IMR-90 (cell line): Measurements from ENCODE around the gene NPR3. TPM values are rescaled to one million over a fixed set of nuclear protein-coding genes. Genes with fewer than 3 reads are reported as not detected.

Experiments used
- ATAC-seq: fragments of 200-7000 bp; cut with Tn5 transposase; 2 replicates; pipeline ENCODE4 v1.9.1; 2020; ENCODE audit warnings: low read depth, mild to moderate bottlenecking, moderate library complexity
- BruUV-seq: library from RNA; stranded (reverse); fragments of 400-500 nt; replicated peaks from 2 replicates; lab custom pipeline; 2021; lab: Mats Ljungman, UMichigan
- CTCF ChIA-PET: fragments of 300-600 bp; formaldehyde crosslinking; extraction: SDS; loops from one replicate; lab custom pipeline; 2021; ENCODE audit warnings: antibody characterized with exemption; lab: Yijun Ruan, JAX
- POLR2A ChIA-PET: fragments of 300-600 bp; sonication (Branson Sonifier 250); formaldehyde crosslinking; loops from one replicate; lab custom pipeline; 2022; ENCODE audit warnings: antibody characterized with exemption; ENCODE audit not compliant: unreplicated experiment; lab: Charles Lee
- DNase-seq: peaks from one replicate; pipeline ENCODE4 v3.0.0; 2013
- H2AFZ ChIP-seq: replicated peaks from 2 replicates; pipeline ENCODE3; 2013; ENCODE audit warnings: low read length, mild to moderate bottlenecking; ENCODE audit not compliant: poor library complexity
- H2AK5ac ChIP-seq: 2 replicates; pipeline ENCODE4 v1.6.1; 2013; ENCODE audit warnings: low read depth, low read length, inconsistent platforms
- H2AK9ac ChIP-seq: replicated peaks from 2 replicates; pipeline ENCODE3; 2013; ENCODE audit warnings: mild to moderate bottlenecking, low read depth, low read length, moderate library complexity; ENCODE audit not compliant: poor library complexity
- H2BK120ac ChIP-seq: 2 replicates; pipeline ENCODE4 v1.6.1; 2013; ENCODE audit warnings: low read depth, low read length, inconsistent platforms
- H2BK15ac ChIP-seq: 3 replicates; pipeline ENCODE4 v1.6.1; 2013; ENCODE audit warnings: low read depth, low read length, inconsistent platforms
- H2BK20ac ChIP-seq: 2 replicates; pipeline ENCODE4 v1.6.1; 2013; ENCODE audit warnings: low read depth, mild to moderate bottlenecking, inconsistent platforms, low read length, moderate library complexity
- H2BK5ac ChIP-seq: 2 replicates; pipeline ENCODE4 v1.6.1; 2013; ENCODE audit warnings: mild to moderate bottlenecking, low read depth, low read length, inconsistent platforms; ENCODE audit not compliant: poor library complexity, severe bottlenecking
- H3K14ac ChIP-seq: replicated peaks from 2 replicates; pipeline ENCODE4 v1.6.1; 2013; ENCODE audit warnings: low read depth, low read length, inconsistent platforms
- H3K18ac ChIP-seq: 2 replicates; pipeline ENCODE4 v1.6.1; 2013; ENCODE audit warnings: low read depth, low read length, control low read depth
- H3K23ac ChIP-seq: 2 replicates; pipeline ENCODE4 v1.6.1; 2013; ENCODE audit warnings: low read depth, low read length, inconsistent platforms
- H3K27ac ChIP-seq: 2 replicates; pipeline ENCODE4 v1.5.1; 2013; ENCODE audit warnings: mild to moderate bottlenecking, control low read depth, low read length; ENCODE audit not compliant: insufficient read depth
- H3K27me3 ChIP-seq: 2 replicates; pipeline ENCODE4 v1.6.1; 2013; ENCODE audit warnings: low read length; ENCODE audit not compliant: control insufficient read depth, insufficient read depth
- H3K36me3 ChIP-seq: 2 replicates; pipeline ENCODE4 v1.6.1; 2013; ENCODE audit warnings: low read length, mixed read lengths; ENCODE audit not compliant: control insufficient read depth, insufficient read depth
- H3K4ac ChIP-seq: 2 replicates; pipeline ENCODE4 v1.6.1; 2013; ENCODE audit warnings: low read depth, low read length, inconsistent platforms
- H3K4me1 ChIP-seq: 2 replicates; pipeline ENCODE4 v1.6.1; 2013; ENCODE audit warnings: low read length, mixed read lengths; ENCODE audit not compliant: control insufficient read depth, insufficient read depth
- H3K4me2 ChIP-seq: 2 replicates; pipeline ENCODE4 v1.6.1; 2013; ENCODE audit warnings: low read depth, mild to moderate bottlenecking, control low read depth, low read length, moderate library complexity
- H3K4me3 ChIP-seq: 2 replicates; pipeline ENCODE4 v1.5.1; 2013; ENCODE audit warnings: low read depth, mild to moderate bottlenecking, control low read depth, low read length, moderate library complexity; ENCODE audit not compliant: insufficient read depth
- H3K56ac ChIP-seq: 2 replicates; pipeline ENCODE4 v1.6.1; 2013; ENCODE audit warnings: low read length, inconsistent platforms; ENCODE audit not compliant: insufficient read depth; ENCODE audit errors: extremely low read depth
- H3K79me1 ChIP-seq, 2 experiments: 2 replicates each; pipeline ENCODE4 v1.6.1; 2013; ENCODE audit warnings: low read length in 2 of 2, inconsistent platforms in 1 of 2, low read depth in 1 of 2
- H3K9ac ChIP-seq: 2 replicates; pipeline ENCODE4 v1.6.1; 2013; ENCODE audit warnings: low read depth, low read length, control low read depth
- H3K9me1 ChIP-seq: 2 replicates; pipeline ENCODE4 v1.6.1; 2013; ENCODE audit warnings: low read length, inconsistent platforms; ENCODE audit not compliant: insufficient read depth
- H3K9me3 ChIP-seq: 2 replicates; pipeline ENCODE4 v1.6.1; 2013; ENCODE audit warnings: low read length; ENCODE audit not compliant: control insufficient read depth, insufficient read depth
- H4K20me1 ChIP-seq: 2 replicates; pipeline ENCODE4 v1.6.1; 2013; ENCODE audit warnings: low read length, inconsistent platforms; ENCODE audit not compliant: insufficient read depth
- H4K5ac ChIP-seq: 2 replicates; pipeline ENCODE4 v1.6.1; 2013; ENCODE audit warnings: mild to moderate bottlenecking, low read depth, low read length, control low read depth
- H4K8ac ChIP-seq, 2 experiments: 2 replicates each; pipeline ENCODE4 v1.6.1; 2013; ENCODE audit warnings: low read depth in 2 of 2, low read length in 2 of 2, control low read depth in 1 of 2, inconsistent platforms in 1 of 2
- H4K91ac ChIP-seq: 2 replicates; pipeline ENCODE4 v1.6.1; 2013; ENCODE audit warnings: low read depth, low read length, inconsistent platforms; ENCODE audit not compliant: insufficient read depth
- BHLHE40 ChIP-seq: fragments of 150-350 bp; IDR thresholded peaks from 2 replicates; pipeline ENCODE4 v1.6.1; 2016; ENCODE audit warnings: mild to moderate bottlenecking, low read depth, low read length
- CEBPB ChIP-seq: IDR thresholded peaks from 2 replicates; pipeline ENCODE4 v1.6.1; 2012; ENCODE audit warnings: low read depth, low read length, improper control_type of control experiment
- CHD1 ChIP-seq: IDR thresholded peaks from 2 replicates; pipeline ENCODE4 v1.6.1; 2012; ENCODE audit warnings: low read depth, low read length, improper control_type of control experiment
- CTCF ChIP-seq: conservative IDR thresholded peaks from 2 replicates; pipeline ENCODE4 v1.5.1; 2012; ENCODE audit warnings: mild to moderate bottlenecking, low read depth, low read length, improper control_type of control experiment
- FOS ChIP-seq: fragments of 150-350 bp; IDR thresholded peaks from 2 replicates; pipeline ENCODE4 v1.6.1; 2016; ENCODE audit warnings: low read depth, low read length
- MAFK ChIP-seq: IDR thresholded peaks from 2 replicates; pipeline ENCODE4 v1.6.1; 2012; ENCODE audit warnings: low read depth, low read length, improper control_type of control experiment
- MAZ ChIP-seq: IDR thresholded peaks from 2 replicates; pipeline ENCODE4 v1.6.1; 2012; ENCODE audit warnings: low read depth, mild to moderate bottlenecking, low read length, improper control_type of control experiment, moderate library complexity, borderline replicate concordance
- MXI1 ChIP-seq: IDR thresholded peaks from 2 replicates; pipeline ENCODE4 v1.6.1; 2012; ENCODE audit warnings: low read depth, mild to moderate bottlenecking, low read length, moderate library complexity, borderline replicate concordance
- NFE2L2 ChIP-seq: fragments of 150-350 bp; IDR thresholded peaks from 2 replicates; pipeline ENCODE4 v1.6.1; 2016; ENCODE audit warnings: low read depth, mild to moderate bottlenecking, low read length
- POLR2A ChIP-seq: IDR thresholded peaks from 2 replicates; pipeline ENCODE4 v1.6.1; 2012; ENCODE audit warnings: mild to moderate bottlenecking, low read depth, low read length
- RAD21 ChIP-seq: IDR thresholded peaks from 2 replicates; pipeline ENCODE4 v1.6.1; 2012; ENCODE audit warnings: low read length, improper control_type of control experiment
- RCOR1 ChIP-seq: IDR thresholded peaks from 2 replicates; pipeline ENCODE4 v1.6.1; 2012; ENCODE audit warnings: mild to moderate bottlenecking, low read length, improper control_type of control experiment; ENCODE audit not compliant: insufficient replicate concordance
- RFX5 ChIP-seq: IDR thresholded peaks from 2 replicates; pipeline ENCODE4 v1.8.0; 2012; ENCODE audit warnings: low read depth, mild to moderate bottlenecking, low read length, moderate library complexity
- SMC3 ChIP-seq: fragments of 150-350 bp; IDR thresholded peaks from 2 replicates; pipeline ENCODE4 v1.6.1; 2016; ENCODE audit warnings: low read depth, mild to moderate bottlenecking, antibody characterized with exemption, low read length, moderate library complexity
- USF2 ChIP-seq: fragments of 150-350 bp; IDR thresholded peaks from 2 replicates; pipeline ENCODE4 v1.6.1; 2017; ENCODE audit warnings: mild to moderate bottlenecking, antibody characterized with exemption, low read length, low read depth
- WGBS, 2 experiments: methylation state at CpG; one replicate each; pipeline versions ENCODE4 v1.1.5 to v1.1.7; 2013; ENCODE audit warnings: missing lambda C conversion rate in 2 of 2; ENCODE audit not compliant: insufficient read length in 1 of 2; ENCODE audit errors: extremely low coverage in 2 of 2; 5-methylcytosine and 5-hydroxymethylcytosine counted together
- dilution Hi-C: fragments of 300-500 bp; cut with HindIII; formaldehyde crosslinking; loops from one replicate; pipeline ENCODE4 v1.14.3; 2018; ENCODE audit warnings: low sequenced_read_pairs; ENCODE audit not compliant: unreplicated experiment
- in situ Hi-C: fragments of 300-500 bp; cut with MboI; formaldehyde crosslinking; loops from 3 replicates; pipeline ENCODE4 v1.14.3; 2019; ENCODE audit warnings: low sequenced_read_pairs, inconsistent platforms, mixed read lengths
- intact Hi-C: fragments of 100-400 bp; cut with micrococcal nuclease; formaldehyde crosslinking; loops from 2 replicates; pipeline ENCODE4 v1.10.0; 2022
- polyA plus RNA-seq, 3 experiments: library from polyadenylated mRNA; depleted of rRNA; stranded (reverse); fragments of >200 nt; gene quantifications; 2 replicates each; pipeline ENCODE4 v1.2.3, GENCODE V29; 2012; ENCODE audit warnings: low replicate concordance in 1 of 3
- total RNA-seq: library from RNA; depleted of rRNA; stranded (reverse); fragments of >200 nt; gene quantifications from 2 replicates; pipeline ENCODE4 v1.2.3, GENCODE V29; 2012
- TF ChIP-seq, protein P1 (sequence below): fragments of 150-350 bp; IDR thresholded peaks from 2 replicates; pipeline ENCODE4 v1.6.1; 2016; ENCODE audit warnings: low read depth, mild to moderate bottlenecking, low read length, moderate library complexity, borderline replicate concordance

NPR3 gene
- total and polyA plus RNA-seq, 2 of the 4 experiments (the other 2 are of a cell fraction) = 24.6 to 88.2 TPM

DNA sequence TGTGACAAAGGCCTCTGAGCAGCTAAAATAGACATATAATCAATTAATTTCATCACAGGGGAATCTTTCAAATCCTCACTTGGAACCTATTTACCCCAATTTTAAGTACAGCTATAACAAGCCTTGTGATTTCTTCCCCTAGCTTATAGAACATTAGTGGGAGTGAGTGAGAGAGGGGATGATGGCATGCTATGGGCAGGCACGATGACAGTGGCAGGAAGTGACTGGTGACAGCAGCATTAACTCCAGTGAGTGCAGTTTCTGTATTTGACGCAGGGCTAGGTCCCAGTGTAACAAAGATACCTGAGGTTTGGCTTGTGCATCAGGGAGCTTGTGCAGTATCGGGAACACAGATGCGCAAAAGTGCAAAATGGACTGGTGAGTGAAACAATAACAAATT is 54.1 kb downstream of the NPR3 start:
- Histone ChIP-seq H3K4me2 (no peak overlapping the region), H3K14ac (peak overlapping the region; percentile 22; the same call in 1 of the 2 replicates), H2BK15ac (peak overlapping the region; percentile 87), H3K9me1 (peaks cover 21% of the 10 kb centered on the region), H3K27ac (no peak overlapping the region), H2AK5ac (peak overlapping the region; percentile 88), H2BK120ac (peak overlapping the region; percentile 51), H4K91ac (peak overlapping the region; percentile 70), H3K9ac (no peak overlapping the region), H2AFZ (no peak overlapping the region), H3K4me1 (peaks cover 18% of the 10 kb centered on the region), H3K36me3 (peaks cover 14% of the 10 kb centered on the region), H3K9me3 (no peaks in the 10 kb centered on the region), H4K8ac (peak overlapping the region; percentile 8 to 30; a peak in 2 of 4 replicates), H2BK5ac (peak overlapping the region; percentile 35), H3K18ac (no peak overlapping the region; the same call in 1 of the 2 replicates), H2AK9ac (no peak overlapping the region), H3K56ac (no peak overlapping the region), H3K4me3 (no peak overlapping the region), H4K20me1 (no peaks in the 10 kb centered on the region), H2BK20ac (peak overlapping the region; percentile 58), H3K79me1 (peaks cover 9 to 24% of the 10 kb centered on the region in 2 experiments; a peak in 2 of 4 replicates), H3K23ac (0 out of 2 replicates have a peak overlapping the region, but pooled peaks have one; percentile 17), H4K5ac (peak overlapping the region; percentile 73; the same call in 1 of the 2 replicates), H3K4ac (peak overlapping the region; percentile 74), H3K27me3 (no peaks in the 10 kb centered on the region)
- WGBS, 2 experiments = 97% methylated on average over 3 of the region's 4 CpGs; no CpG with 5 or more reads in 1 of the 2 experiments
- no peak for ATAC-seq
- dilution Hi-C loops = no loop called here
- no TSS peak for BruUV-seq
- ChIA-PET POLR2A (no interaction called here), CTCF (interaction anchor here (1.1 kb wide), 2 partner anchors 12 to 145 kb away, joined by 3 read pairs; no protein-coding TSS in a partner anchor)
- in situ Hi-C loops = no loop called here
- intact Hi-C loops = loop anchor here (5.0 kb wide), 1 partner anchor 87 kb away; no protein-coding TSS in a partner anchor
- no peak for TF ChIP-seq RFX5
- no peak for TF ChIP-seq CTCF
- TF ChIP-seq POLR2A = no peak
- no peak for TF ChIP-seq SMC3
- TF ChIP-seq RCOR1 = no peak
- no peak for TF ChIP-seq BHLHE40
- no peak for TF ChIP-seq CHD1
- no peak for TF ChIP-seq RAD21
- TF ChIP-seq, protein P1, sequence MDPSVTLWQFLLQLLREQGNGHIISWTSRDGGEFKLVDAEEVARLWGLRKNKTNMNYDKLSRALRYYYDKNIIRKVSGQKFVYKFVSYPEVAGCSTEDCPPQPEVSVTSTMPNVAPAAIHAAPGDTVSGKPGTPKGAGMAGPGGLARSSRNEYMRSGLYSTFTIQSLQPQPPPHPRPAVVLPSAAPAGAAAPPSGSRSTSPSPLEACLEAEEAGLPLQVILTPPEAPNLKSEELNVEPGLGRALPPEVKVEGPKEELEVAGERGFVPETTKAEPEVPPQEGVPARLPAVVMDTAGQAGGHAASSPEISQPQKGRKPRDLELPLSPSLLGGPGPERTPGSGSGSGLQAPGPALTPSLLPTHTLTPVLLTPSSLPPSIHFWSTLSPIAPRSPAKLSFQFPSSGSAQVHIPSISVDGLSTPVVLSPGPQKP = no peak
- TF ChIP-seq FOS = no peak
- TF ChIP-seq USF2 = no peak
- no peak for TF ChIP-seq MAFK
- no peak for TF ChIP-seq MXI1
- no peak for TF ChIP-seq CEBPB
- TF ChIP-seq MAZ = no peak
- no peak for TF ChIP-seq NFE2L2
- DNase-seq = no peak
